Liver (tissue), 9 donors: ENCODE results near the gene XRRA1. TPM values are rescaled to one million over a fixed set of nuclear protein-coding genes. Genes with fewer than 3 reads are reported as not detected.

Source experiments
- DNase-seq: peaks from one replicate; pipeline ENCODE4 v3.0.0-alpha.2; 2017; ENCODE audit warnings: low spot score
- H3K27ac ChIP-seq, 2 donors: one replicate each; pipeline ENCODE4 v1.7.0; 2013; ENCODE audit warnings: inconsistent platforms in 2 of 2, low read length in 2 of 2, control low read depth in 1 of 2, low read depth in 1 of 2, mild to moderate bottlenecking in 1 of 2
- H3K27me3 ChIP-seq, 4 donors: one replicate each; pipeline versions ENCODE4 v1.6.1 to v1.7.0; 2013; ENCODE audit warnings: low read length in 3 of 4, inconsistent platforms in 1 of 4, mild to moderate bottlenecking in 1 of 4, moderate library complexity in 1 of 4; ENCODE audit not compliant: control insufficient read depth in 4 of 4, insufficient read depth in 4 of 4
- H3K36me3 ChIP-seq, 4 donors: one replicate each; pipeline versions ENCODE4 v1.6.1 to v1.7.0; 2013; ENCODE audit warnings: low read length in 3 of 4, mild to moderate bottlenecking in 3 of 4, low read depth in 1 of 4, moderate library complexity in 1 of 4; ENCODE audit not compliant: control insufficient read depth in 4 of 4, insufficient read depth in 3 of 4
- H3K4me1 ChIP-seq, 4 donors: one replicate each; pipeline versions ENCODE4 v1.6.1 to v1.7.0; 2013; ENCODE audit warnings: low read length in 3 of 4, mild to moderate bottlenecking in 3 of 4, moderate library complexity in 1 of 4; ENCODE audit not compliant: control insufficient read depth in 4 of 4, insufficient read depth in 4 of 4
- H3K4me3 ChIP-seq, 3 donors: one replicate each; pipeline versions ENCODE4 v1.6.1 to v1.7.0; 2013; ENCODE audit warnings: low read length in 3 of 3, control low read depth in 1 of 3, low read depth in 1 of 3, mild to moderate bottlenecking in 1 of 3
- H3K9ac ChIP-seq, 2 donors: one replicate each; pipeline ENCODE4 v1.7.0; 2013; ENCODE audit warnings: low read length in 2 of 2, mild to moderate bottlenecking in 2 of 2, moderate library complexity in 2 of 2, control low read depth in 1 of 2, low read depth in 1 of 2
- H3K9me3 ChIP-seq, 4 donors: one replicate each; pipeline versions ENCODE4 v1.6.1 to v1.7.0; 2013; ENCODE audit warnings: low read length in 3 of 4; ENCODE audit not compliant: control insufficient read depth in 4 of 4
- ATF3 ChIP-seq: IDR thresholded peaks from 2 replicates; pipeline ENCODE4 v1.6.1; 2016; ENCODE audit warnings: antibody characterized with exemption
- CTCF ChIP-seq: fragments of 150-350 bp; IDR thresholded peaks from 2 replicates; pipeline ENCODE4 v1.5.1; 2017; ENCODE audit warnings: improper control_type of control experiment, low read depth, low read length; ENCODE audit not compliant: missing input control
- EGR1 ChIP-seq, 2 donors: IDR thresholded peaks; 2 replicates each; pipeline ENCODE4 v1.6.1; 2016 to 2018; ENCODE audit warnings: antibody characterized with exemption in 2 of 2, low read depth in 2 of 2
- FOXA2 ChIP-seq: IDR thresholded peaks from 2 replicates; pipeline ENCODE4 v1.6.1; 2016; ENCODE audit warnings: antibody characterized with exemption
- GABPA ChIP-seq, 2 donors: IDR thresholded peaks in 1 of 2; conservative IDR thresholded peaks in 1 of 2; 2 replicates each; pipeline ENCODE4 v1.6.1; 2016; ENCODE audit warnings: antibody characterized with exemption in 2 of 2, mild to moderate bottlenecking in 1 of 2, moderate library complexity in 1 of 2
- HNF4A ChIP-seq, 2 donors: conservative IDR thresholded peaks; 2 replicates each; pipeline ENCODE4 v1.6.1; 2016; ENCODE audit warnings: antibody characterized with exemption in 2 of 2, mild to moderate bottlenecking in 2 of 2
- HNF4G ChIP-seq: IDR thresholded peaks from 2 replicates; pipeline ENCODE4 v1.6.1; 2016; ENCODE audit warnings: antibody characterized with exemption
- JUND ChIP-seq, 2 donors: IDR thresholded peaks; 2 replicates each; pipeline ENCODE4 v1.6.1; 2016; ENCODE audit warnings: antibody characterized with exemption in 2 of 2
- MAX ChIP-seq: IDR thresholded peaks from 2 replicates; pipeline ENCODE4 v1.6.1; 2016; ENCODE audit warnings: antibody characterized with exemption
- NR2F2 ChIP-seq: IDR thresholded peaks from 2 replicates; pipeline ENCODE4 v1.6.1; 2016; ENCODE audit warnings: antibody characterized with exemption
- REST ChIP-seq: IDR thresholded peaks from 2 replicates; pipeline ENCODE4 v1.6.1; 2016; ENCODE audit warnings: antibody characterized with exemption, mild to moderate bottlenecking
- RXRA ChIP-seq, 2 donors: IDR thresholded peaks; 2 replicates each; pipeline ENCODE4 v1.6.1; 2017 to 2018; ENCODE audit warnings: antibody characterized with exemption in 2 of 2, mild to moderate bottlenecking in 1 of 2
- SP1 ChIP-seq: IDR thresholded peaks from 2 replicates; pipeline ENCODE4 v1.6.1; 2018; ENCODE audit warnings: antibody characterized with exemption, mild to moderate bottlenecking
- TAF1 ChIP-seq: conservative IDR thresholded peaks from 2 replicates; pipeline ENCODE4 v1.6.1; 2016; ENCODE audit warnings: antibody characterized with exemption, mild to moderate bottlenecking
- YY1 ChIP-seq: IDR thresholded peaks from 2 replicates; pipeline ENCODE4 v1.6.1; 2016; ENCODE audit warnings: antibody characterized with exemption, mild to moderate bottlenecking
- ZBTB33 ChIP-seq: IDR thresholded peaks from 2 replicates; pipeline ENCODE4 v1.6.1; 2016; ENCODE audit warnings: antibody characterized with exemption
- WGBS: extraction: QIAGEN DNeasy Blood & Tissue Kit; methylation state at CpG from one replicate; pipeline ENCODE4 v1.1.7; 2013; 5-methylcytosine and 5-hydroxymethylcytosine counted together
- polyA plus RNA-seq, 2 donors: library from polyadenylated mRNA; stranded (reverse) in 1 of 2; unstranded in 1 of 2; fragments of 200-250 nt in 1 of 2; fragments of >200 nt in 1 of 2; fragmentation: Nextera tagmentation in 1 of 2; extraction: Ambion mirVana in 1 of 2; gene quantifications; one replicate each; pipeline versions ENCODE4 v1.2.1 to v1.2.3, GENCODE V29; 2013 to 2015
- total RNA-seq, 2 donors: library from RNA; depleted of rRNA; stranded (reverse); fragments of >200 nt; gene quantifications; one replicate each; pipeline ENCODE4 v1.2.3, GENCODE V29; 2014
- donor health status: healthy.
- donor health status: healthy.
- donor health status: healthy.
- donor health status: healthy.
- donor health status: healthy.

The XRRA1 gene
- total and polyA plus RNA-seq, 4 donors: 3.8 to 11.6 (median 5.6) TPM

GRCh38 chr11:74953451-74953850 is 4.6 kb upstream of the XRRA1 start:
- TF ChIP-seq NR2F2 (no peak), MAX (no peak), SP1 (no peak), REST (no peak), TAF1 (no peak), CTCF (no peak), GABPA (IDR thresholded peaks at IDR 0.05 in 1 of 2, conservative IDR thresholded peaks at IDR 0.05 in 1 of 2) (no peak), RXRA (IDR thresholded peaks at IDR 0.05) (no peak), ATF3 (no peak), JUND (IDR thresholded peaks at IDR 0.05) (no peak), ZBTB33 (no peak), EGR1 (IDR thresholded peaks at IDR 0.05; ENCODE audit: low read depth in 2 of 2) (no peak), FOXA2 (no peak), HNF4A (conservative IDR thresholded peaks at IDR 0.05) (no peak), YY1 (no peak)
- H3K36me3 ChIP-seq: peaks cover 0 to 5% (median 1%) of the 10 kb centered on the region in 4 donors
- H3K27me3 ChIP-seq: no peaks in the 10 kb centered on the region
- no peak for DNase-seq
- no peaks in the 10 kb centered on the region for H3K9me3 ChIP-seq
- H3K27ac ChIP-seq: no peak overlapping the region
- 91% methylated on average over 5 of the region's 5 CpGs for WGBS
- no peak overlapping the region for H3K9ac ChIP-seq
- peaks cover 7 to 24% (median 14%) of the 10 kb centered on the region in 4 donors for H3K4me1 ChIP-seq
- H3K4me3 ChIP-seq: no peak overlapping the region

- Histone ChIP-seq H3K9ac (no peak overlapping the region), H3K27ac (no peak overlapping the region), H3K27me3 (no peaks in the 10 kb centered on the region), H3K4me1 (peaks cover 7 to 26% (median 16%) of the 10 kb centered on the region in 4 donors), H3K4me3 (no peak overlapping the region), H3K36me3 (peaks cover 0 to 5% (median 1%) of the 10 kb centered on the region in 4 donors), H3K9me3 (no peaks in the 10 kb centered on the region)
- 86% methylated on average over 2 of the region's 2 CpGs for WGBS
- TF ChIP-seq EGR1 (IDR thresholded peaks at IDR 0.05; ENCODE audit: low read depth in 2 of 2) (no peak), TAF1 (no peak), FOXA2 (no peak), YY1 (no peak), REST (no peak), HNF4G (no peak)
- no peak for DNase-seq
Observed at GRCh38 chr11:74952752-74953151, 3.9 kb upstream of the XRRA1 start.
